Endodermal cell (in vitro differentiated cells): ENCODE results near the gene SSBP3. TPM values are rescaled to one million over a fixed set of nuclear protein-coding genes. Genes with fewer than 3 reads are reported as not detected.
A peak's percentile ranks its signal among the peaks of the same experiment; 100 is the strongest.

Experiments used
- DNase-seq: peaks from one replicate; pipeline ENCODE4 v3.0.0-alpha.2; 2017
- H3K27ac ChIP-seq: 2 replicates; pipeline ENCODE4 v1.5.1; 2013; ENCODE audit warnings: mild to moderate bottlenecking, low read depth, low read length, moderate library complexity
- H3K27me3 ChIP-seq: 2 replicates; pipeline ENCODE4 v1.6.1; 2013; ENCODE audit warnings: mild to moderate bottlenecking, low read length, moderate library complexity; ENCODE audit not compliant: insufficient read depth, control insufficient read depth, poor library complexity, severe bottlenecking
- H3K36me3 ChIP-seq: 2 replicates; pipeline ENCODE4 v1.7.0; 2013; ENCODE audit warnings: mild to moderate bottlenecking, low read length, moderate library complexity; ENCODE audit not compliant: control insufficient read depth, insufficient read depth
- H3K4me1 ChIP-seq: one replicate; pipeline ENCODE4 v1.7.0; 2013; ENCODE audit warnings: low read length; ENCODE audit not compliant: control insufficient read depth, insufficient read depth
- H3K4me3 ChIP-seq: 2 replicates; pipeline ENCODE4 v1.5.1; 2013; ENCODE audit warnings: mild to moderate bottlenecking, low read length, moderate library complexity
- H3K9ac ChIP-seq: 2 replicates; pipeline ENCODE4 v1.6.1; 2013; ENCODE audit warnings: mild to moderate bottlenecking, low read length, moderate library complexity; ENCODE audit not compliant: poor library complexity, severe bottlenecking; ENCODE audit errors: extremely low read depth
- H3K9me3 ChIP-seq: 2 replicates; pipeline ENCODE4 v1.6.1; 2013; ENCODE audit warnings: mild to moderate bottlenecking, low read length, moderate library complexity; ENCODE audit not compliant: control insufficient read depth
- H3K27ac Mint-ChIP-seq: 2 replicates; pipeline ENCODE4 v1.8.0; 2020; ENCODE audit warnings: mixed read lengths
- H3K27me3 Mint-ChIP-seq: 2 replicates; pipeline ENCODE4 v1.8.0; 2021; ENCODE audit warnings: mild to moderate bottlenecking, mixed read lengths; ENCODE audit not compliant: insufficient read depth
- H3K36me3 Mint-ChIP-seq: 2 replicates; pipeline ENCODE4 v1.8.0; 2020; ENCODE audit warnings: low read depth, mixed read lengths
- H3K4me1 Mint-ChIP-seq: 2 replicates; pipeline ENCODE4 v1.8.0; 2020; ENCODE audit warnings: mixed read lengths
- H3K4me3 Mint-ChIP-seq: 2 replicates; pipeline ENCODE4 v1.8.0; 2020; ENCODE audit warnings: mild to moderate bottlenecking, moderate library complexity, mixed read lengths
- H3K9me3 Mint-ChIP-seq: 2 replicates; pipeline ENCODE4 v1.8.0; 2020; ENCODE audit warnings: mild to moderate bottlenecking, mixed read lengths
- WGBS, 2 experiments: methylation state at CpG; one replicate each; pipeline versions ENCODE4 v1.1.5 to v1.1.7; 2013; ENCODE audit warnings: missing lambda C conversion rate in 2 of 2, mixed read lengths in 1 of 2; ENCODE audit not compliant: insufficient coverage in 1 of 2, insufficient read length in 1 of 2; 5-methylcytosine and 5-hydroxymethylcytosine counted together
- total RNA-seq, 2 donors: library from RNA; stranded (reverse); fragmentation: NEBNext Ultra II Directional in 1 of 2; extraction: Animal tissue kit (Norgen Biotek cat#: 25700) in 1 of 2; gene quantifications; 2 replicates in 1 of 2; 3 replicates in 1 of 2; pipeline ENCODE4 v1.2.1, GENCODE V29; 2021
- TF ChIP-seq, protein P1 (sequence below): fragments of 200-600 bp; sonication (generic); conservative IDR thresholded peaks from 2 replicates; pipeline ENCODE4 v1.5.0; 2021; ENCODE audit warnings: antibody characterized with exemption, mild to moderate bottlenecking

SSBP3 gene
- total RNA-seq, 2 donors from 2014 or later, result 342 TPM

GRCh38 chr1:54403808-54404261 lies 2.4 kb downstream of the SSBP3 start:
- Histone ChIP-seq H3K27ac (no peak overlapping the region), H3K9me3 (no peaks in the 10 kb centered on the region), H3K4me1 (peaks cover 16% of the 10 kb centered on the region), H3K4me3 (peak overlapping the region; percentile 98), H3K36me3 (peaks cover 61% of the 10 kb centered on the region), H3K27me3 (no peaks in the 10 kb centered on the region), H3K9ac (peak overlapping the region; percentile 91)
- peak overlapping the region; percentile 88 for H3K4me3 Mint-ChIP-seq
- peaks cover 57% of the 10 kb centered on the region for H3K36me3 Mint-ChIP-seq
- peak overlapping the region; percentile 92 for H3K27ac Mint-ChIP-seq
- 15 to 30% methylated on average over 5 to 10 of the region's 10 CpGs for WGBS, 2 experiments
- no peaks in the 10 kb centered on the region for H3K9me3 Mint-ChIP-seq
- peaks cover 64% of the 10 kb centered on the region for H3K4me1 Mint-ChIP-seq
- H3K27me3 Mint-ChIP-seq, result no peaks in the 10 kb centered on the region
- TF ChIP-seq, protein P1, sequence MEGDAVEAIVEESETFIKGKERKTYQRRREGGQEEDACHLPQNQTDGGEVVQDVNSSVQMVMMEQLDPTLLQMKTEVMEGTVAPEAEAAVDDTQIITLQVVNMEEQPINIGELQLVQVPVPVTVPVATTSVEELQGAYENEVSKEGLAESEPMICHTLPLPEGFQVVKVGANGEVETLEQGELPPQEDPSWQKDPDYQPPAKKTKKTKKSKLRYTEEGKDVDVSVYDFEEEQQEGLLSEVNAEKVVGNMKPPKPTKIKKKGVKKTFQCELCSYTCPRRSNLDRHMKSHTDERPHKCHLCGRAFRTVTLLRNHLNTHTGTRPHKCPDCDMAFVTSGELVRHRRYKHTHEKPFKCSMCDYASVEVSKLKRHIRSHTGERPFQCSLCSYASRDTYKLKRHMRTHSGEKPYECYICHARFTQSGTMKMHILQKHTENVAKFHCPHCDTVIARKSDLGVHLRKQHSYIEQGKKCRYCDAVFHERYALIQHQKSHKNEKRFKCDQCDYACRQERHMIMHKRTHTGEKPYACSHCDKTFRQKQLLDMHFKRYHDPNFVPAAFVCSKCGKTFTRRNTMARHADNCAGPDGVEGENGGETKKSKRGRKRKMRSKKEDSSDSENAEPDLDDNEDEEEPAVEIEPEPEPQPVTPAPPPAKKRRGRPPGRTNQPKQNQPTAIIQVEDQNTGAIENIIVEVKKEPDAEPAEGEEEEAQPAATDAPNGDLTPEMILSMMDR, result no peak
- DNase-seq, result no peak

- Histone ChIP-seq H3K9me3 (no peaks in the 10 kb centered on the region), H3K9ac (peak overlapping the region; percentile 91), H3K36me3 (peaks cover 65% of the 10 kb centered on the region), H3K4me1 (peaks cover 21% of the 10 kb centered on the region), H3K27ac (no peak overlapping the region), H3K4me3 (peak overlapping the region; percentile 98), H3K27me3 (no peaks in the 10 kb centered on the region)
- 49 to 53% methylated on average over 5 to 9 of the region's 9 CpGs for WGBS, 2 experiments
- Mint-ChIP-seq H3K4me3 (peak overlapping the region; percentile 88), H3K27me3 (no peaks in the 10 kb centered on the region), H3K27ac (no peak overlapping the region), H3K36me3 (peaks cover 61% of the 10 kb centered on the region), H3K4me1 (peaks cover 64% of the 10 kb centered on the region), H3K9me3 (no peaks in the 10 kb centered on the region)
- TF ChIP-seq, protein P1, result no peak
- DNase-seq, result no peak
These were observed 2.8 kb downstream of the SSBP3 start for GRCh38 chr1:54403405-54403804.

GRCh38 chr1:54402896-54403295 lies 3.3 kb downstream of the SSBP3 start:
- H3K4me3 Mint-ChIP-seq, result peak overlapping the region; percentile 88
- H3K4me1 ChIP-seq, result peaks cover 19% of the 10 kb centered on the region
- H3K27me3 Mint-ChIP-seq, result no peaks in the 10 kb centered on the region
- TF ChIP-seq, protein P1, result no peak
- H3K36me3 Mint-ChIP-seq, result peaks cover 66% of the 10 kb centered on the region
- no peaks in the 10 kb centered on the region for H3K9me3 Mint-ChIP-seq
- H3K4me3 ChIP-seq, result peak overlapping the region; percentile 98
- no peak overlapping the region for H3K27ac Mint-ChIP-seq
- no peak for DNase-seq
- WGBS, 2 experiments, result 63 to 80% methylated on average over 1 to 7 of the region's 7 CpGs
- H3K4me1 Mint-ChIP-seq, result peaks cover 64% of the 10 kb centered on the region
- H3K9me3 ChIP-seq, result no peaks in the 10 kb centered on the region
- no peaks in the 10 kb centered on the region for H3K27me3 ChIP-seq
- peak overlapping the region; percentile 91 for H3K9ac ChIP-seq
- H3K27ac ChIP-seq, result no peak overlapping the region
- H3K36me3 ChIP-seq, result peaks cover 70% of the 10 kb centered on the region
